ENCODE measurements around the gene CCDC182.
A peak's percentile ranks its signal among the peaks of the same experiment; 100 is the strongest.

The CCDC182 gene

GRCh38 chr17:57749701-57750100 lies 4.6 kb upstream of the CCDC182 start:
- Mint-ChIP-seq H3K4me1 (peaks cover 4% of the 10 kb centered on the region), H3K4me3 (no peak overlapping the region), H3K36me3 (ENCODE audit: low read depth) (no peaks in the 10 kb centered on the region), H3K27me3 (no peaks in the 10 kb centered on the region), H3K27ac (no peak overlapping the region), H3K9me3 (no peaks in the 10 kb centered on the region)
- DNase-seq (no peak), ATAC-seq (no peak)

DNA sequence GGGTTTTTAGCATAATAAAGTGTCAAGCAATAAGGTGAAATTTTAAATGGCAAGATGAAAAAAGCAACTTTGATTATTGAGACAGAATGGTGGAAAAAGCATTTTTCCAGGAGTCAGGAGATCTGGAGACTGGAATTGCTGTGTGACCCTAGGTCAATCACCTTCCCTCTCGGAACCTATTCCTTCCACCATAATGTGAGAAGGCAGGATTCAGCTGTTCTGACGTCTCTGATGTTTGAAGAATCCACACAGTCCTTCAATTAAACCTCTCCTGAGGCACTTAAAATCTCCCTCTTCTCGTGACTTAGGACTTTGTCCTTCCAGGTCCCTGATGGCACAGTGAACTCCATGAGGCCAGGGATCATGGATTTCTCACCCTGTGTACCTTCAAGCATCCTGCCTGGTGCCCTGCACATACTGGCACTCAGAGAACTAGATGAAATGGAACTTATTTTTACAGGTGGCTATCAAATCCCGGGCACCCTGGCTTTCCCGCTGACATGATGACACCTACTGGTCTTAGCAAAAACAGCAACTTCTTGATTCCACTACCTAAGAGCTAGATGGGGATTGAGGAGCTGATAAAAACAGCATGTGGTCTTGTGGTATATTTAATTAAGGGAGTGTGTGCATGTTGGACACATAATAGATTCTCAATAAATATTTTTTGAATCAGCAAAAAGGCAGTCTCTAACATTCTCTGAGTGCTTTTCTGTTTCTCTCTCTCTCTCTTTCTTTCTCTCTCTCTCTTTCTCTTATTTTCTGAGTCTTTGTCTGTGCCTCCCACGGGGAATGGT lies 2.3 kb upstream of the CCDC182 start:
- DNase-seq (peak; percentile 27), ATAC-seq (peak; percentile 54)
- Mint-ChIP-seq H3K27ac (no peak overlapping the region), H3K4me3 (no peak overlapping the region), H3K36me3 (ENCODE audit: low read depth) (no peaks in the 10 kb centered on the region), H3K4me1 (peaks cover 4% of the 10 kb centered on the region), H3K27me3 (no peaks in the 10 kb centered on the region), H3K9me3 (no peaks in the 10 kb centered on the region)

- Mint-ChIP-seq H3K4me1 (peaks cover 4% of the 10 kb centered on the region), H3K27ac (no peak overlapping the region), H3K27me3 (no peaks in the 10 kb centered on the region), H3K36me3 (ENCODE audit: low read depth) (no peaks in the 10 kb centered on the region), H3K9me3 (no peaks in the 10 kb centered on the region), H3K4me3 (no peak overlapping the region)
- DNase-seq (no peak), ATAC-seq (no peak)
These were observed 1.1 kb upstream of the CCDC182 start for GRCh38 chr17:57746221-57746620.

GRCh38 chr17:57744195-57745170 lies 616 bp downstream of the CCDC182 start:
- peaks cover 4% of the 10 kb centered on the region for H3K4me1 Mint-ChIP-seq
- DNase-seq (no peak), ATAC-seq (no peak)
- H3K9me3 Mint-ChIP-seq: no peaks in the 10 kb centered on the region
- no peaks in the 10 kb centered on the region for H3K27me3 Mint-ChIP-seq
- H3K36me3 Mint-ChIP-seq (ENCODE audit: low read depth): no peaks in the 10 kb centered on the region
- no peak overlapping the region for H3K4me3 Mint-ChIP-seq
- H3K27ac Mint-ChIP-seq: no peak overlapping the region

GRCh38 chr17:57740235-57740528 lies 4.9 kb downstream of the CCDC182 start:
- Mint-ChIP-seq H3K4me1 (peaks cover 4% of the 10 kb centered on the region), H3K9me3 (no peaks in the 10 kb centered on the region), H3K4me3 (no peak overlapping the region), H3K27me3 (no peaks in the 10 kb centered on the region), H3K36me3 (ENCODE audit: low read depth) (no peaks in the 10 kb centered on the region), H3K27ac (no peak overlapping the region)
- ATAC-seq: no peak
- DNase-seq: no peak

GRCh38 chr17:57739402-57740234 lies 5.5 kb downstream of the CCDC182 start:
- DNase-seq: no peak

DNA sequence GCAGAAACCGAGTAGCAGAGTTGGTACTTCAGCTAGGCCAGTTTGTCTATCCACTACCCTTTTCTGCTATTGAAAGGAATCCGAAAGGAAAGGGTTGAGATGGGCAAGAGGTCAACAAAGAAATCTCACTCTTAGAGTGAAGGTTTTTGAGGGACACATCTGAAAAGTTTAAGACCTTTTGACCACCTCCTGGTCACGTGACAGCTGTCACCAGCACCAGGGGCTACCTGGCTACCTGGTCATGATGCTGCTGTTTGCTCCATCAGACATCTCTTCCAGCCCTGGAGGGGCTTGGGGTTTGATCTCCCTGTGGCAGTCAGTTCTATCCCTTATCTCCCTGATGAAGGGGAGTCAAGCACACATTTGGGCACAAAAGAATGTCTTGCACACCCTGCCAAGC lies 7.6 kb downstream of the CCDC182 start:
- H3K27ac Mint-ChIP-seq: no peak overlapping the region
- H3K36me3 Mint-ChIP-seq (ENCODE audit: low read depth): no peaks in the 10 kb centered on the region
- H3K4me1 Mint-ChIP-seq: peaks cover 4% of the 10 kb centered on the region
- H3K27me3 Mint-ChIP-seq: no peaks in the 10 kb centered on the region
- no peak overlapping the region for H3K4me3 Mint-ChIP-seq
- ATAC-seq (no peak), DNase-seq (no peak)
- H3K9me3 Mint-ChIP-seq: no peaks in the 10 kb centered on the region

More at GRCh38 chr17:57739402-57740234, 5.5 kb downstream of the CCDC182 start:
- Mint-ChIP-seq H3K4me1 (peaks cover 4% of the 10 kb centered on the region), H3K9me3 (no peaks in the 10 kb centered on the region), H3K27me3 (no peaks in the 10 kb centered on the region), H3K27ac (no peak overlapping the region), H3K4me3 (no peak overlapping the region), H3K36me3 (ENCODE audit: low read depth) (no peaks in the 10 kb centered on the region)
- ATAC-seq: peak; percentile 71

GRCh38 chr17:57735707-57736106 lies 9.4 kb downstream of the CCDC182 start:
- Mint-ChIP-seq H3K9me3 (no peaks in the 10 kb centered on the region), H3K27ac (no peak overlapping the region), H3K36me3 (ENCODE audit: low read depth) (no peaks in the 10 kb centered on the region), H3K4me1 (peaks cover 4% of the 10 kb centered on the region), H3K27me3 (no peaks in the 10 kb centered on the region), H3K4me3 (no peak overlapping the region)
- ATAC-seq: no peak
- DNase-seq: no peak

GRCh38 chr17:57735230-57735629 lies 9.9 kb downstream of the CCDC182 start:
- no peak for ATAC-seq
- Mint-ChIP-seq H3K27me3 (no peaks in the 10 kb centered on the region), H3K9me3 (no peaks in the 10 kb centered on the region), H3K4me1 (peaks cover 4% of the 10 kb centered on the region), H3K4me3 (no peak overlapping the region), H3K27ac (no peak overlapping the region), H3K36me3 (ENCODE audit: low read depth) (no peaks in the 10 kb centered on the region)
- no peak for DNase-seq

DNA sequence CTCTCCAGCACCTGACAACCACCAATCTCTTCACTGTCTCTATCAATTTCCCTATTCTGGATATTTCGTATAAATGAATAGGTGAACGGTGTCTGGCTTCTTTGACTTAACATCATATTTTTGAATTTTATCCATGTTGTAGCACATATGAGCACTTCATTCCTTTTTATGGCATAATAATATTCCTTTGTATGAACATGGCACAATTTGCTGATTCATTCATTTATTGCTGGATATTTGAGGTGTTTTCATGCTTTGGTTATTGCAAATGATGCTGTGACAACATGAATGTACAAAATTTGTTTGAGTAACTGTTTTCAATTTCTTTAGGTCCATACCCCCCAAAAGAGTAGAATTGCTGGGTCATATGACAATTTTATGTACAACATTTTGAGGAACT lies 12.0 kb downstream of the CCDC182 start:
- H3K9me3 Mint-ChIP-seq: no peaks in the 10 kb centered on the region

GRCh38 chr17:57732062-57732461 lies 13.0 kb downstream of the CCDC182 start:
- DNase-seq: no peak
- no peak for ATAC-seq
- Mint-ChIP-seq H3K27me3 (no peaks in the 10 kb centered on the region), H3K9me3 (no peaks in the 10 kb centered on the region), H3K4me3 (no peak overlapping the region), H3K27ac (no peak overlapping the region), H3K36me3 (ENCODE audit: low read depth) (no peaks in the 10 kb centered on the region), H3K4me1 (peaks cover 2% of the 10 kb centered on the region)

More for the DNA sequence above, 12.0 kb downstream of the CCDC182 start:
- H3K27me3 Mint-ChIP-seq: no peaks in the 10 kb centered on the region
- no peak overlapping the region for H3K27ac Mint-ChIP-seq
- peaks cover 2% of the 10 kb centered on the region for H3K4me1 Mint-ChIP-seq
- H3K36me3 Mint-ChIP-seq (ENCODE audit: low read depth): no peaks in the 10 kb centered on the region
- H3K4me3 Mint-ChIP-seq: no peak overlapping the region
- DNase-seq (no peak), ATAC-seq (no peak)

DNA sequence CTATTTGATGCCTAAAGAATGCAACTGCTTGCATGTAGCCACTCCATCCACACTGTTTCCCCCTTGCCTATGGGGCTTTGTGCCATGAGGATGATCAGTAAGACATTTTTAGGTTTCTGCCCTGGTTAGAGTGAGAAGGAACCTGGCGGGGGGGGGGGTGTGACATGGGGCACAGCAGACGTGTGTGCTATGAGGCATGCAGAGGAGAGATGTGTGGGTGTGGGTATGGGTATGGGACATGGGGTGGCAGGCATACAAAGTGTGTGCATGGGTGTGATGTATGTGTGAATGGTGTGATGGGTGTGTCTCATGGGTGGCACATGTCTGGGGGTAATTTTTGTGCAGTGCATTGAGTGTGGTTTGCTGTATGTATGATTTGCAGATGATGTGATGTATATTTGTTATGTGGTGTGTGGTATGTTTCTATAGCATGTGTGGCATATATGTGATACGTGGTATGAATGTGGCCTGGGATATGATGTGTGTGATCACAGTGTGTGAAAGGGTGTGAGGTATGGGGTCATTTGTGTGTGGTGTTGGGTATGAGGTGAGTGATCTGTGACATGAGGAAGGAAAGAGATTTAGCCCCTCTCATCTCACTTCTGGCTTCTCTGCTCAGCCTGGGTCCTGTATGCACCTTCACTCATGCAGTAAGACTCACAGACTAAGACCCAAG lies 14.9 kb downstream of the CCDC182 start:
- no peaks in the 10 kb centered on the region for H3K27me3 Mint-ChIP-seq
- no peak overlapping the region for H3K27ac Mint-ChIP-seq
- DNase-seq (no peak), ATAC-seq (no peak)
- no peaks in the 10 kb centered on the region for H3K36me3 Mint-ChIP-seq (ENCODE audit: low read depth)
- no peak overlapping the region for H3K4me3 Mint-ChIP-seq
- peaks cover 2% of the 10 kb centered on the region for H3K4me1 Mint-ChIP-seq
- H3K9me3 Mint-ChIP-seq: no peaks in the 10 kb centered on the region

GRCh38 chr17:57727630-57728175 lies 17.4 kb downstream of the CCDC182 start:
- H3K36me3 Mint-ChIP-seq (ENCODE audit: low read depth): no peaks in the 10 kb centered on the region
- no peaks in the 10 kb centered on the region for H3K9me3 Mint-ChIP-seq
- DNase-seq: no peak
- no peak for ATAC-seq
- no peak overlapping the region for H3K4me3 Mint-ChIP-seq
- H3K27me3 Mint-ChIP-seq: no peaks in the 10 kb centered on the region
- peaks cover 3% of the 10 kb centered on the region for H3K4me1 Mint-ChIP-seq
- H3K27ac Mint-ChIP-seq: no peak overlapping the region

- Mint-ChIP-seq H3K27ac (no peak overlapping the region), H3K27me3 (no peaks in the 10 kb centered on the region), H3K36me3 (ENCODE audit: low read depth) (no peaks in the 10 kb centered on the region), H3K9me3 (no peaks in the 10 kb centered on the region), H3K4me3 (no peak overlapping the region), H3K4me1 (peaks cover 3% of the 10 kb centered on the region)
- no peak for DNase-seq
- ATAC-seq: no peak
These were observed 18.3 kb downstream of the CCDC182 start for GRCh38 chr17:57726838-57727237.
